Left renal pelvis (tissue), 4 donors: ENCODE results near the gene PPP1R9A. TPM values are rescaled to one million over a fixed set of nuclear protein-coding genes. Genes with fewer than 3 reads are reported as not detected.

Experiments
- DNase-seq, 4 donors: peaks; one replicate each; pipeline ENCODE4 v3.0.0-alpha.2; 2013; ENCODE audit warnings: low read depth in 4 of 4, low spot score in 3 of 4
- polyA plus RNA-seq, 4 donors: library from polyadenylated mRNA; unstranded; fragments of 120-200 nt; gene quantifications; one replicate each; pipeline ENCODE4 v1.2.1, GENCODE V29; 2013; ENCODE audit not compliant: insufficient read length in 4 of 4

PPP1R9A gene
- polyA plus RNA-seq, 4 donors = 10.5 to 35.0 (median 31.8) TPM

DNA sequence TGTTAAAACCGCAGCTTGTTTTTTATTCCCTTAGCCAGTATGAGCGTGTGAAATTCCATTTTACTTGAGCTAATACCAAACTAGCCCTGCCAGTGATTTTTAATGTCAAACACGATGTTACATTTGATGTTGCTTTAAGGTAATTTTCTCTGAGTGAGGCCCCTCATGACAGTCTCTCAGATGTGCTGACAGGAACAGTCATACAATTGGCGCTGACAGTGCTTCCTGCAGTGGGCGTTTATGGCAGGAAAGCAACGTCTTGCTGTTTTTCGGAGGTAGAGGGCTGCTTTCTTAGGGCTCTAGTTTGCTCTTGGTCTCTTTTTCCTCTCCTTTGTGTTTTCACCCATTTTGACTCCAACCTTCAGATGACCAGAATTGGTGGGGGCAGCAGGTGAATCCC is 397.6 kb downstream of the PPP1R9A start:
- no peak for DNase-seq

DNA sequence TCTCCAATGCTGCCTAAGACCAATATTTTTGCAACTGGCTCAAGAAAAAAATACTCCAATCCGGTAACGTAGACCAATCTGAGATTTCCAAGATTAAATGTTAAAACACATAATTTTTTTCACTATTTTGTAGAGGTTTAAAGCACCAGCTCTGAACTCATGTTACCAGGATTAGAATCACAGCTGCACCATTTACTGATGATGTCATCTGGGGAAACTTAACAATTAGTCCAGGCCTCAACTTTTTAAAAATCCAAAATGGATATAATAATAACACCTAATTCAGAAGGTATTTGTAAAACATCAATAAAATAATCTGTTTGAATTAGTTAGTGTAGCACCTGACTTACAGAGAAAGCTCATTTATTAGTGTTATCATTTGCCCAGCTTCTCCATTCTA is 402.6 kb downstream of the PPP1R9A start:
- DNase-seq = no peak

DNA sequence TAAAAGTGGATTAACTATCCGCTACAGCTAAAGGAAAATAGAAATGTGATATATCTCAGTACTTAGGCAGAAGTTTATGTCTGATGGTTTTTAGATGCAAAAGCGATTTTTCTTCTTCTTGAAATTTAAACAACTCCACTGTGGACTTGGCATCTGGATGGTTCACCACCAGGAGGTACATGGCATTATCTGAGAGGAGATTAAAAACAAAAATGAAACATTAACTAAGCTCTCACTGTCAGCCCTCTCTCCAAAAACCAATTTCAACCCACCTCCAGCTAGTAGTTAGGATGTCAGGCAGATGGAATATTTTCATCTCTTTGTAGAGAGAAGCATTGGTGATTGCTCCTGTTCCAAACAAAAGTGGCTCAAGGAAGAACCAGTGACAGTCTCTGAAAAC is 404.0 kb downstream of the PPP1R9A start:
- DNase-seq = no peak

DNA sequence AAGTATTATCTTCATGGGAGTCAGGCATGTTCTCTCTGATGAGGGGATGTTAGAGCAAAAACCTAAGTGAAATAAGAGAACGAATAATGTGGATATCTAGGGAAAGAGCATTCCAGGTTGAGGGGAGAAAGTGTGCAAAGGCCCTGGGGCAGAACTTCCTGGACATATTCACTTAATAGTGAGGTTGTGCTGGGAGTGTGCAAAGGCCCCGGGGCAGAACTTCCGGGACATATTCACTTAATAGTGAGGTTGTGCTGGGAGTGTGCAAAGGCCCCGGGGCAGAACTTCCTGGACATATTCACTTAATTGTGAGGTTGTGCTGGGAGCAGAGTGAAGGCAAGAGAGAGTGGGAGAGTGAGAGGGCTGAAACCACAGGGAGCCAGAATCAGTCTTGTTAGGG is 405.2 kb downstream of the PPP1R9A start:
- no peak for DNase-seq

DNA sequence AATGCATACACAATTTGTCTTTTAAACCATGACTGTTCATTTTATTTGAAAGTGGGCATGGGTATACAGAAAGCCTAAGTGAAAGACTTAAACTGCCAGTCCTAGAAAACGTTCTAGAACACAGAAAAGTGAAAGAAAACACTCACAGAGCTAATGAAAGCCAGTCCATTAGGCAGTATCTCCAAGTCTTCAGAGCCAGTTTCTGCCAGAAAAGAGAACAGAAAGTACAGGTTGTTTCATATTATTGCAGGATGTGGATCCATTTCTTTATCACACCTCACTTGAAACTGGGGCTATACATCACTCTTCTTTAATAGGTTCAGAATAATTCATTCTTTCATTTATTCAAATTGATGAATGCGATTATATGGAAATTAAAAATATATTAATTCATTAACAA is 409.2 kb downstream of the PPP1R9A start:
- no peak for DNase-seq

DNA sequence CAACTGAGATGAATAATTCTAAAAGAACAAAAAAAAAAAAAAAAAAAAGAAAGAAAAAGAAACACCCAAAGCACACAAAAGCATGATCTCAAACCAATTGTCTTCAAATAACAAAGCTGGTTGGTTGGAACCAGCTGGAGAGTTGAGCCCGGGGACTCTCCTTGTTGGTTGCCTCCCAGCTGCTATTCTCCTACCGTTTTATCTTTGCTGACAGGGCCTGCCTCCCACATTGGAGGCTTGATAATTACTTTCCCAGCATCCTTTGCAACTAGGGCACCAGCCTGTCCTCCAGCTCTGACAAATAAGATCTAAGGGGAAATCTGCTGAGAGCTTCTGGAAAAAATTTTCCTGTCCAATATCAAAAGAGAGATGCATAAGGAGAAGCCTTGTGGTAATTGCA is 410.2 kb downstream of the PPP1R9A start:
- no peak for DNase-seq

DNA sequence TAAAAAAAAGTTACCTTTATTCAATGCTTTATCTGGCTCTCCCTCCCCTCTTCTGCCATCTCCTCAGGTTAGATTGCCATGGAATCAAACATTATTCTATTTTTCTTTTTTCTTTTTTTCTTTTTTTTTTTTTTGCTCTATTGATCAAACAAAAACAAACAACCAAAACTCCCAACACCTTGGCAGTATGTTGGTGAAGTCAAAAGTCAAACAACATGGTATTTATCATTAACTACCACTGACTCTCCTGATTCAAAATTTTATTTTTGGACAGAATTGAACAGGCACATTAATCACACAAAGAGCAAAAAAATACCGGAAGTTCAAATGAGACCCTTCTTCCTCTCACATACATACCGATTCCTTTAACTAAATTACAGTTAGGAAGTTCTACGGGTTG is 410.6 kb downstream of the PPP1R9A start:
- no peak for DNase-seq

DNA sequence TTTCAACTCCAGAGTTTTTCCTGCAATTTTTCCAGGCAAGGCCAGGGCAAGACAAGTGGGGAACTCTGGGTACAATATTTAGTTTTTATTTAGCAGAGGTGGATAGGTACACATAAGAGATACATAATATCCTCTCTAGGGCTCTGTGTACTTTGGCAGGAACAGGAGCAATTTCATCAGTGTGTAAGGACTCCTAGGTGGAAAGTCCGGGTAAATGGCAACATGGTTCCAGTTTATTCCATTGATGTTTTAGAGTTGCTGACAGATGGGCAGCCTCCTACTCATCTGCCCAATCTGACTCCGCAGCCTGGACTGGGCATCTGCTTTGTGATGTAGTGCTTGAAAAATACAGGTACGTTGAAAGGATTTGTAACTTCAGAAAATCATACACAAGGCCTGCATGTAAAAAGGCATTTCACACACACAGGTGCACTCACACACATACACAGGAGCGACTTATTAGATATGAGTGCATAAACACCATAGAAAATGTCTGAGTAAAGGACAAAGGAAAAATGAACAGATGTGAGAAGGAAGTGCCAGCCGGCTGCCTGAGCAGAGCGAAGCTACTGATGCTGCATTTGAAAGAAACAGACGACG is 411.2 kb downstream of the PPP1R9A start:
- DNase-seq = no peak

DNA sequence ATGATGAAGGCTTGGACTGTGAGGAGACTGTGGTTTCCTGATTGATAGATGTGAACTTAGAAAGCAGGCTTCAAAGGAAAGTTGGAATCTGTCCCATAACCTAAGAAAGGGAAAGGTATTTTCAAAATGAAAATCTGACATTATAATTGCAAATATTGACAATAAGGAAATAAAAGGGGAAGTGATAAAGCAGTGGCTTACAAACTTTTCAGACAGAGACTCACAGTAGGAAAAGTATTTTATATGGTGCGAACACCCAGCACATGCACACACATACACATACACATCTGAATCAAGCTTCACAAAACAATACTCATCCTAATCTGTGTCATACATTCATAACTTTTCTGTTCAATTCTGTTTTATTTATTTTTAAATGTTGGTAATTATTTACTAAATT is 412.2 kb downstream of the PPP1R9A start:
- no peak for DNase-seq

DNA sequence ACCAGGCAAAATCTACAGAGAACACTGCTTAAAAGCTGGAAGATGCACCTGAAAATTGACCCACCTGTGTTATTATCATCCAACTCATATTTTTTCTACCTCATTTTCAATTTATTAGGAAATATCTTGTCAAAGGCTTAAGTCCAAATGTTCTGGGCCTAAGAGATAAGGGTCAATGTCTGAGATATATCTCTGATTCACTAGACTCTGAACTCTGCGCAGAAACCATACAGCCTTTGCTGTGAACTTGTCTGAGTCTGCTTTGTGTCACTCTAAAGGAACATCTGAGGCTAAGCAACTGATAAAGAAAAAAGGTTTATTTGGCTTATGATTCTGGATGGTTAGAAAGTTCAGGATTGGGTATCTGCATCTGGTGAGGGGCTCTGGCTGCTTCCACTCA is 413.3 kb downstream of the PPP1R9A start:
- no peak for DNase-seq

DNA sequence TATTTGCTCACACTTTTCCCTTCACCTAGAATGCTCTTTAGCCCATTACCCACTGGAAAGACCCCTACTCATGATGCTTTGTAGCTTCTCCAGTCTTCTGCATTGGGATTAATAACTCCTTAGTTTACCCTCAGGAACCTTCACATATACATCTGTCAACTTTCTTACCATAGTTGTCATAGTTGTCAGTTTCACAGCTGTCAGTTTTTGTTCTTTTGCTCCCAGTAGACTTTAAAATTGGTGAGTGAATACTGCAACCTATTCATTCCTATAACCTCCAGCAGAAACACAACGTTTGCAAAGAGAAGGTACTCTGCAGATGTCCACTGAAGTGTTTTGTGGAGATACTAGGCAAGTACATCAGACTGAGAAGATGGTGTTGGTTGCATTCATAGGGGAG is 414.3 kb downstream of the PPP1R9A start:
- DNase-seq = no peak

DNA sequence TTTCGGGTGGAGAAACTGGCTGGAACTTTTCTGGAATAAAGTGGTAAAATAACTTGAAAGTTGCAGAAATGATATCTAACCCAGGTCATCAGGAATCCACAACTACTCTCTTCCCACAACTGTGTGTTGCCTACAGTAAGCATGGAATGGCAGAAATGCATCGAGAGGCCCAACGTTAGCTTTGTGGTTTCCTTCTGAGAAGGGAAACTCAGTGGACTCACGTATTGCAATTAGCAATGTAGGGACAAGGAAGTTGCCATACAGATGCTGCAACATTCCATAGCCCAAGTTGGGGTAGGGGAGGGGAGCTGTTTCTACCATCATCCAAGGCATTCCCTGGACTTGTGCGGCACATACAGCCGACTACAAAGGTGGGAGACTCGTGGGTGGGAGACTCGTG is 415.0 kb downstream of the PPP1R9A start:
- DNase-seq = no peak

DNA sequence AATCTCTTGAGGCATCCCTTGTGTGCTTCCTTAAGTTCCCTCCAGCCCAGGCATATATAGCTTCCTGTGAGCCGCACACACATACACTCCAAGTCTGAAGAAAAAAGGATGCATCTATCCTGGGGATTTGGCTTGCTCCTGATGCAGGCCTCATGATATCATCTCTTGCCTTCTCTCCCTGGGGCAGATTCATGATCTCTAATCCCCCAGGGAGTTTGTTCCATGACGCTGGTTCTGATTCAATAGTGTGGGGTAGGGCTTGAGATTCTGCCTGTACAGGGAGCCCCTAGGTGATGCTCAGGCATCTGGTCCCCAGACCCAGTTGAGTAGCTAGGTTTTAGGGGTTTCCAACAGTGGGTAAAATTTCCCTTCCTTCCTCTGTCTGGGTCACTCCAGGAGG is 415.5 kb downstream of the PPP1R9A start:
- DNase-seq = no peak

DNA sequence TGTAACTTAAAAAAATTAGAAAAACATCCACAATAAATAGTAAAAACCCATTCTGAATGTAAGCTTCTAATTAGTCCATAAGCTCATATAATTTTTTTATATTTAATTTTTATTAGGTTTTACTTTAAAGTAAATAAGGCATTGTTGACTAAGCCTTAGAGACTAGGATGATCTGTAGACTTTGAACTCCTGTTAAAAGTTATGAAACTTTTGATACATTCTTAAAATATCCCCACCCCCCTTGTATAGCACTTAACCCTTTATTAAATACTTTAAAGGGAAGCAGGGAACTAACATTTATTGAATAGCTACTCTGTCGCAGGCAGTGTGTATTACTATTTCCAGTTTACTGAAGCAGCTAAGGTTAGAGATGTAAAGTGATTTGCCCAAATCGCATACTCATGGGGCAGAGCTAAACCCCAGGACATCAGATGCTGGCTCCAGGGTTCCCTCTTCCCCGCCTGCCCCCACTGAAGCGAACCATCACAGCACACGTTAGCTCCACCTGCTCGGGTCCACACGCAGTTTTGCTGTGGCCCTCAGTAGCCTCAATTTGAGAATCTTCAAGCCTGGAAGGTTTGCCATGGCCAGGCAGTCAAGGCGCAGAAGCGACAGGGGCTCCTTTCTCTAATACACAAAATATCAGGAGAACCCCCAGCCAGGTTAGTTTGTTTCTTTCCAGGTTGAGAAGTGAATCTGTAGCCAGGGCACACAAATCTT is 416.2 kb downstream of the PPP1R9A start:
- DNase-seq = no peak

DNA sequence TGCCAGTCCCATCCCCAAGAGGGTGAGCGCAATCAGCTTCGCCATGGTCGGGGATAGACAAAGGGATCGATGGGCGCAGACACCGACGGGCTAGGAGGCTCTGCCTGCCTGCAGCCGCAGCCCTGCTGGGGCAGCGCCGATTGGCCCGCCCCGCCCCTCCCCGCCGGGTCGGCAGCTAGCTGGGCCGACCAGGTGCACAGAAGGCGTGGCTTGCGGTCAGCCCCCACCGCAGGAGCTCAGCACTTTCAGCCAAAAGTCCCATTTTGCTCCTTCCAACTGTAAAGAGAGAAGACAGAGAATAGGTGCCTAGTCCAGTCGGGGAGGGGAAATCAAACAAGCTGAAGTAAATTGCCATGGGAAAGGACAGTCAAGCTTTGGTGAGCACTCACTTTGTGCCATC is 417.0 kb downstream of the PPP1R9A start, which contains the start of gene PON1:
Gene PON1, minus strand, starts transcription at position 102 of the 400 bp plus-strand sequence. Its CDS starts 57 bp downstream, at position 45.
- no peak for DNase-seq

DNA sequence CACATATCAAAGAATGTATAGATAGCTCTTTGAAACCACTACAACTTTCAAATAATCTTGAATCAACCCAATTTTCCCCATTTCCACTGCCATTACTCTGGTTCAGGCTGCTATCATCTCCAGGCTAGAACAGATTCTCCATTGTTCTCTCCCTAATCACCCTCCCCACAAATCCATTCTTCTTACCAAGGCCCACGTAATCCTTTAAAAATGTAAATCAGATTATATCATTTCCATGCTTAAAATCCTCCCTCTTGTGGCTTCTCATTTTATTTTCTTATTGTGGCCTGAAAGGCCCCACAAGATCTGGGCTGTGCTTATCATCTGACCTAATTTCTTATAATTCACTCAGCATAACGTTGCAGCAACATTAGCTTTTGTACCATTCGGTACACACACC is 420.0 kb downstream of the PPP1R9A start:
- DNase-seq = no peak

DNA sequence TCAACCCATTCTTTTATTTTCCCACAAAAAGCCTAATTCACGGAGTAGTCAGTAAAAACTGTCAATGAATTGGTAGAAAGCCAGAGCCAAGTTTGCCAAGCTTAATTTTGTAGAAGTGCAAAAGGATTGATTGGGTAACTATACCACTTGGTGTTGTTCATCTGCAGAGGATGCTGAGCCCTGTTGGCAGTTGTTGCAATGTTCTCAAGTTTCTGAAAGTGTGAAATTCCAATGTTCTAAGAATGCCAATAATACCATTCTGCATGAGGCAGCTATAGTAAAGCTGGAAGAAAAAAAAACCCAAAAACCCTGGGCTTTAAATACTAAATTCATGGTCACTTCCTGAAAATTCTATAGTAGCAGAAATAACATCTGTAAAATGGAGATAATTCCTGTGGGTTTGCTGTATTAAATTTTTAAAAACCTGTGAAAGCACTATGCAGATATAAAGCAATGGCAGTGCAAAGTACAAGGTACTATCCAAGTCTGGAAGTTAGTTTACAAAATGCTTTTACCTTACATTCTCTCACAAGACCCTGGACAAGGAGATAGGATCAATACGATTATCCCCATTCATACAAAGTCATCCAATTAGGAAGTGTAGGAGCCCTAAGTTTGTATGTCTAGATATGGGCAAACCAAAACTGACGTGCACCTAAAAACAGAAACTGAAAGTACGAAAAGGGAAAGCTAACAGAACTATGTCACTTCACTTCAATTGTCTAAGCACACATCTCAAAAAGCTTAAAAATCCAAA is 423.0 kb downstream of the PPP1R9A start:
- DNase-seq = no peak

DNA sequence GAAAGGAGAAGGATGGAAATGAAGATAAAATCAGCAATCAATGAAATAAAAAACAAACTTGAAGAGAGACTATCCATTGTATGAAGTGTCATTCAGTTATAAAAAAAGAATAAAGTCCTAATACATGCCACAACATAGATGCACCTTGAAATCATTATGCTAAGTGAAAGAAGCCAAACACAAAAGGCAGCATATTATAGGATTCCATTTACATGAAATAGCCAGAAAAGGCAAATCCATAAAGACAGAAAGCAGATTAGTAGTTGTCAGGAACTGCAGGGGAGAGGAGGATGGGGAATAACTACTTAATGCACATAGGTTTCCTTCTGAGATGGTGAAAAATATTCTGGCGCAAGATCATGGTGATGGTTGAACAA is 423.6 kb downstream of the PPP1R9A start:
- DNase-seq = no peak

DNA sequence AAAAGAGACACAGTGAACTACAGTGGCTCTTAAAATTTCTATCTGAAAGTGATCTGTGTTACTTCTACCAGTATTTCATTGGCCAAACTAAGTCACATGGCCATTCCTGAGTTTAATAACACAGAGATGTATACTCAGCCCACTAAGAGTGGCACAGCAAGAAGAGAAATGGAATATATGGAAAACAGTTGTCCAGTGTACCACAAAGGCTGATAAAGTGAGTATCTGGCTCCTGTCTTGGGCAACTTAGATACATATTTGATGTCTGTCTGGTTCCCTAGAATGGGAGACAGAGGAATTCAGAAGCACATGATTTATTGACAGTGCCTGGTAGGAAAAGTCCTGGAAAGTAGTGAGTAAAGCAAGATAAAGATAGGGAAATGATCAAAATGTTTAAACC is 427.1 kb downstream of the PPP1R9A start:
- DNase-seq = no peak

DNA sequence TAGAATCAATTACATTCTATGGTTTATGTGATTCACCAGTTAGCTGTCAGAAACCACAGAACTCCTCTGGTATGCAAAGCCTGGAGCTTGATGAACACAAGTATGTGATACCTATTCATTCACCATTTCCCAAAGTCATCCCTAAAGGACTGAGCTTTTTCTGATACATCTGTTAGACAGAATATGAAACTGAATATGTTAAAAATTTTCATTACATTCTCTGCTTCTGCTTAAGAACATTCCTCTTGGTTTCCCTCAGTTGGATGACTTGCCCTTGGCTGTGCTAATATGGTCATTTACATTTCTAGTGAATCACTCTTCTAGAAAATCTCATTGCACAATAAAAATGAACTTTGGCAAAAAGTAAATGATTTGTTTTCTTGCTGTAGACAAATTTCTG is 427.7 kb downstream of the PPP1R9A start:
- DNase-seq = no peak

DNA sequence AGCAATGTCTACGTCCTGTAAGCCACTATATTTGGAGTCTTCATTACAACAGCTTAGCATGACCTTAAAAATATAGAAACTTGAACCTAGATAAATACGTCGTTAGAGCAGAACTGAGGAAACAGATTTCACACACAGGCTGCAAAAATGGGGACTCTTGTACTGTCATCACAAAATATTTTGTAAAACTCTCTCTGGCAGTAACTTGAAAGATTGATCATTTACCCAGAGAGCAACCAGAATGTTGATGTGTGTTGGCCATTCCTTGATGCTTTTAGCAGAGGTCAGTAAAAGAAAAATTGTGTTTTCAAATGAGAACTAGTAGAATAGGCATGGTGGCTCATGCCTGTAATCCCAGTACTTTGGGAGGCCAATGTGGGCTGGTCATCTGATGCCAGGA is 431.4 kb downstream of the PPP1R9A start:
- DNase-seq = no peak

DNA sequence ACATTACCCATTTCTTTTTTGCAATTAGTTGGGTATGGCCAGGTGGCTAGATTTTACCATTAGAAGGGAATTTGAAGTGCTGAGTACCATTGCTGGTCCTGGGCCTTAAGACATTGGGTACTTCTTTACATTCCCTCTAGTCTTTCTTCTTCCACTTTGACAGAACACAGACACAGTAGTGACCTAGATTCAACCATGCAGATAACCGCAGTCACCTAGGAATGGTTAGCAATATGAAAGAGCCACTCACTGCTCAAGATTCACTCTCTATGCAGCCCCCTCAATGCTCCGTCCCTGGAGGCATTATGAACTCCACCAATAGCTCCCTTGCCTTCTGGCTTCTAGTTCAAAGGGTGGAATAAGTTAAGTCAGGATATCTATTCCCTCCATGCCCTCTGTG is 433.1 kb downstream of the PPP1R9A start:
- DNase-seq = no peak
